NCI-H69 (cell line): ENCODE results near the gene CCDC149.
A peak's percentile ranks its signal among the peaks of the same experiment; 100 is the strongest.

Experiments
- DNase-seq: peaks from one replicate; lab custom pipeline; 2025; lab: John Stamatoyannopoulos, UW

The CCDC149 gene

DNA sequence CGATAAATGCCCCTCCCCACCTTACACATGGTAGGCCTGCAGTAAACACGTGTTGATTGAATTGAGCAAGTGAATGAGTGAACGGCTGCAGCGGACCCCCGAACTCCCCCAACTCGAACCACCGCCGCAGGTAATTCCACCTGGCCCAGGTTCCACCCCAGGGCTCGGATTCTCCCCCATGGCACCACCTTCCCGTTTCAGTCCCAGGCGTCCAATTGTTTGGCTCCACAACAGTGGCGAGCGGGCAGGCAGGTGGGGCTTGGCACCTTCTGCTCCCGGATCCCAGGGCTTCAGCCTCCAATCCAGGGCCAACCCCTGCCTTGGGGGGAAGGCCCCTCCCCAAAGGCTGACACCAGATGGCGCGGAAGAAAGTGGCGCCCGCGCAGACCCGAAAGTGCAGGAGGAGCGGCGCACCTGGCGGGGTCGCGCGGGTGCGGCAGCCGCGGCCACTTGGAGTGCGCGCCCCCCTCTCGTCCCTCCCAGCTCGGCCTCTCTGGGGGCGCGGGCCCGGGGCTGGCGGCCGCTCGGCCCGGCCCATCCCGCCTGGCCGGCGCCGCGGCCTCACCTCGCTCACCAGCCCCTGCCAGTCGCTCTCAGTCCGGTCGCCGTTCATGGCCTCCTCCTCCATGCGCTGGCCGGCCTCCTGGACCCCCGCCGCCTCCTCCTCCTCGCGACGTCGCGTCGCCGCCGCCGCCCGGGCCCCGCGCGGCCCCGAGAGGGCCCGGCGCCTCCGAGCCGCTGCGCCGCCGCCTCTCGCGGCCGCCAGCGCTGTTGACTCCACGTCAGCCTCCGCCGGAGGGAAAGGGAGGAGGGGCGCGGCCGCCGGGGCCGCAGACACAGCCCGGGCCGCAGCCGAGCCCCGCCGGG lies at the start of gene CCDC149:
Gene CCDC149, minus strand, starts transcription at position 791 of the 867 bp plus-strand sequence. Its CDS starts 178 bp downstream, at position 613.
- peak; percentile 94 for DNase-seq

DNA sequence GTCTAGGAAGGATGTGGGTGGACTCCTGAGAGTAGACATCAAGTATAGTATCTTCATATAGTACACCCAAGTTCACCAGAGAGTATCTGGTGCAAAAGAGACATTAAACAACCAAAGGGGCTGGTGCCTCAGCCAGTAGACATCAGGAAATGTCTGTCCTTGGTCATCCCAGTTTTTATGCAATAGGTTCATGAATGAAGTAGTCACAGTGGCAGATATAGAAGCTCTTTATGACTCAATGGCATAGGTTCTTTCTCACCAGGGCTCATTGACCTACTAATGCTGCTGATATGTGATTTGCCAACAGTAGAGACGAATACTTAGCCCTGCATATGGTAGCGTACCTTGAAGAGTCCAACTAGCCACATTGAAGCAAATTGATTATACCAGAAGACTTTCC lies 45.0 kb upstream of the CCDC149 start:
- no peak for DNase-seq

- no peak for DNase-seq
These were observed 43.9 kb upstream of the CCDC149 start for GRCh38 chr4:24956763-24957162.

GRCh38 chr4:24956091-24956490 lies 43.2 kb upstream of the CCDC149 start:
- DNase-seq: no peak

DNA sequence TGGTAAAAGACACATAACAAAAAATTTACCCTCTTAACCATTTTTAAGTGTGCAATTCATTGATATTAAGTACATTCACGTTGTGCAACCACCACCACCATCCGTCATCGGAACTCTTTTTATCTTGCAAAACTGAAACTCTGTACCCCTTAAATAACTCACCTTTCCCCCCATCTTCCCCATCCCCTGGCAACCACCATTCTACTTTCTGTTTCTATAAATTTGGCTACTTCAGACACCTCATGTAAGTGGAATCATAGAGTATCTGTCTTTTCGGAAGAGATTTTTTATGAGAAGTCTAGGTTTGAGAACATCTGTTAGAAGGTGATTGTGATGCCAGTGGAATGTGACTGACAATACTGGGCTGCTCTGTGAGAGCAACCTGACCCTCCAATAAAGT lies 39.8 kb upstream of the CCDC149 start:
- no peak for DNase-seq

DNA sequence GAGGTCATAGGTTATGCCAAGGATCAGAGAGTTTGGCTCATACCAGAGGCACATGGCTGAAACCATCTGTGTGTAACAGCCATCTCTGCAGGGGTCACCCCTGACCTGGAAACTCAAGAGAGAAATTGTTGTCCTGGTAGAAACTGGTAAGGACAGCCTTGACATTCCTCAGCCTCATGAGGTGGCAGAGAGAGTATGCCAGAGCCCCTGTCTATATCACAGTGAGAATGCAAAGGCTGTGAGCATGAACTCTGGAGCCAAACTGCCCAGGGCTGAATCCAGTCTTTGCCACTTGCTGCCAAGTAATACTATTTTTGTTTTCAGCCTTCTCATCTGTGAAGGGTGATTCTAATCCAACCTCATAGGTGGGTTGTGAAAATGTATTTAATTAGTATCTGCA lies 37.1 kb upstream of the CCDC149 start:
- DNase-seq: no peak

DNA sequence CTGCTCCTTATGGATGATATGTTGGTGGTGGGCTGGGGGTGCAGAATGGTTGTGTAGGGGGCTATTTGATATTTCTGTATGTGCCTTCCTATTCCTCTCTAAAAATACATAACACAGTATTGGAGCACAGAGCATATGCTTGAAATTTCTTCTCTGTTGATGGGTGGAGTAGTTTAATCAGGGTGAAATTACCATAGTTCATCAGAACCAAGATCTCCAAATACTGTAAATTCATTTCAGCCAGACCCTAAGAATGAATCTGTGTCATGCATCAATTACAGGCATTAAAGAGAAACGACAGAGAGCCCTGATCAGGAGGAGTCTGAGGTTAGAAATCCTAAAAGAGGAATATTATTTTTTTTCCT lies 25.1 kb upstream of the CCDC149 start:
- DNase-seq: no peak

DNA sequence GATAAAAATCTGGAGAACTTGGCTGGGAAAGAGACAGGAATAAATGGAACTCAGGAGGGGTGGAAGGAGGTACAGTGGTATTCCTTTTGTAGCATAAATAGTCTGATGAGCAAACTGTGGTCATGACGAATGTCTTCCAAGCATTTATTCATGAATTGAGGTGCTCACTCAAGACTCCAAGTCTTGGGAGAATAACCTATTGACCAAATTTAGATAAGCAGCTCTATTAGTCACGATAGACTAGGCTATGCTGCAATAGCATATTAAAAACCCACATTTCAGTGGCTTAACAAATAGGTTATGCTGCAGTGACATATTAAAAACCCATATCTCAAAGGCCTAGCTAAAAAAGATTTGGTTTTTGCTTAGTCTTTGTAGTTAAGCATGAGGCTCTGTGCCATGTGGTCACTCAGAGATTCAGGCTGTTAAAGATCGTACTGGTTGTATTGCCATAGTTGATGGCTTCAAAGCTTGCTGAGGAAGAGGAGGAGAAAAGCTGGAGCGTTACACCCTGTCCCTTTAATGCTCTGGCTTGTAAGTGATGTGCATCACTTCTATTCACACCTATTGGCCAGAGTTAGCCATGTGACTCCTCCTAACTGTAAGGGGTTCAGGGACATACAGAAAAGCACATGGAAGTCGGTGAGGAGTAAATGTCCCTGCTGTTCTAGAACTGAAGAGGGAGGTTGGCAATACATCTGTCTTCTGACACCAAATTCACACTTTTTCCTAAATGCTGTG lies 24.5 kb upstream of the CCDC149 start:
- DNase-seq: no peak

DNA sequence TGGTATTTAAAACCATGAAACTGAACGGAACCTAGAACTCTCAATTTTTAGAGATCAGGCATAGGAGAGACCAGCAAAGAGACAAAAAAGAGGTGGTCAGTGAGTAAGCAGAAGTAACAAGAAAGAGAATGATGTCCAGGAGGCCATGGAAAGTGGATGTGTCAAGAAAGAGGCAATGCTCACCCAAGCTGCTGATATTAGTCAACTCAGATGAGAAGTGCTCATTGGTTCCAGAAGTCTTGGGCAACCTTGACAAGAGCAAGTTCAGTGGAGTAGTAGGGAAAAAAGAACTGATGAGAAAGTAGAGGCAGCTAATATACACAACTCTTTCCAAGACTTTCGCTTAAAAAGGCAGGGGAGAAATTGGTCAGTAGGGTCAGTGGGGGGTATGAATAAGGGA lies 23.0 kb upstream of the CCDC149 start:
- DNase-seq: no peak

GRCh38 chr4:24934311-24934710 lies 21.5 kb upstream of the CCDC149 start:
- DNase-seq: no peak

DNA sequence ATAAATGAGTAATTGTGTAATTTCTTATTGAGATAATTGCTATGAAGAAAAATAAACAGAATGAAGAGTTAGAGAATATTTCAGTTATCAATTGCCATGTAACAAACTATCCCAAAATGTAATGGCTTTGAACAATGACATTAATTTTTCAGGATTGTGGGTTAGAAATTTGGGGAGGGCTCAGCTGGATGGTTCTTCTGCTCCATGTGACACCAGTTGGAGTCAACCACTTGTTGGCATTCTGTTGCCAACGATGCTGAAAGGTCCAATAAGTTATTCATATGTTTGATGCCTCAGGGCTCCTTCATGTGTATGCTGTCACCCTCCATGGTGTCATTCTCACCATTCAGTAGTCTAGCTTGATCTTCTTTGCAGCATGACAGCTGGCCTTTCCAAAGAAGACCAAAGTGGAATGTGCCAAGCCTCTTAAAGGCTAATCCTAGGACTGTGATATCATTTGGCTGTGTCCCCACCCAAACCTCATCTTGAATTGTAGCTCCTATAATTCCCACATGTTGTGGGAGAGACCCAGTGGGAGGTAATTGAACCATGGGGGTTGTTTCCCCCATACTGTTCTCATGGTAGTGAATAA lies 20.9 kb upstream of the CCDC149 start:
- peak; percentile 8 for DNase-seq

DNA sequence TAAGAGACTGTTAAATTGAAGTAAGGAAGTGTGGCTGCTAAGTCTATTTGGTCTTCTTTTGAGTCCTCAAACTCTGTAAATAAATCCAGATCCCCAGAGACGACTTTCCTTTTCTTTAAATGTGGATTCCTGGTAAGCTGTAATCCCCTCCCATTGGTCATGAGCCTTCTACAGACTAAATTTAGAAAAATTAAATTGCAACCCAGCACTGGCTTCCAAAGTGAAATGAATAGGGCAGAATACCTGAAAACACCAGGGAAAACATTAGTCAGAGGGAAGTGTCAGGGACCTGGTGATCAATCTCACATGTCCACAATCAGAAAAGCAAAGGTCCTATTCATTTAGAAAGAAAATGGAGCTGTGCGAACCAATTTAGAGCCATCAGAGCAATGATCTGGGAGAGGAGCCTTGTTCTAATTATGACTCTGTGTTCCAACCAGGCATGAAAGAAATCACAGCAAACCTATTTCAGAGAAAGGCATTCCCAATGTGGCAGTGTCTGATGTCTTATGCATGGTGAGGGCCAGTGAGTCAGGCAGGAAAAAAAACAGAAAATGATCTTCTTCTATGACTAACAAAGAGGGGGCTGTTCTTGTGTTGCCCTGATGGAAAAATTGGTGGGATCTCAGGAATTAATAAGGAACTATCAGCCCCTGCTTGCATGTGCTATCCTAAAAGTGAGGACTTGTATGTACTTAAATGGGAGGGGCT lies 19.8 kb upstream of the CCDC149 start:
- peak; percentile 92 for DNase-seq

- DNase-seq: peak; percentile 66
These were observed 17.3 kb upstream of the CCDC149 start for GRCh38 chr4:24930151-24930550.

- DNase-seq: no peak
These were observed 15.9 kb upstream of the CCDC149 start for GRCh38 chr4:24928708-24929107.

- DNase-seq: no peak
These were observed 14.2 kb upstream of the CCDC149 start for GRCh38 chr4:24927049-24927448.

DNA sequence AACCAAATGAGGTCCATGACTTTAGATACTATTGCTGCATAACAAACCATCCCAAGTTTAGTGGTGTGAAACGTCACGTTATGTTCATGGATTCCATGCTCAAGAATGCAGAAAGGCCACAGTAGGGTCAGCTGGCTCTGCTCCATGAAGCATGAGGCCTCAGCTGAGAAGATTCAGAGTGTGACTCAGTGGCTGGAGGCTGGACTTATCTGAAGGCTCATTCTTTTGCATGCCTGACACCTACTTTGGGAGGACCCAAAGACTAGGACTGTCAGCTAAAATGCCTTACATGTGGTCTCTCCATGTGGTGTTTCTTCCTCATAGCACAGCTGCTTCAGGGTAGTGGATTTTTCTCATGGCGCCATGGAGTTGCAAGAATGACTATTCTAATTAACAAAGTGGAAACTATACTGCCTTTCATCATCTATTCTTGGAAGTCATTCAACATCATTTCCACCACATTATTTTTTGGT lies 11.5 kb upstream of the CCDC149 start:
- DNase-seq: no peak

GRCh38 chr4:24923550-24923949 lies 10.7 kb upstream of the CCDC149 start:
- no peak for DNase-seq

GRCh38 chr4:24923002-24923401 lies 10.2 kb upstream of the CCDC149 start:
- DNase-seq: no peak

- DNase-seq: no peak
These were observed 9.6 kb upstream of the CCDC149 start for GRCh38 chr4:24922416-24922815.

GRCh38 chr4:24921491-24921890 lies 8.6 kb upstream of the CCDC149 start:
- no peak for DNase-seq

GRCh38 chr4:24920008-24920407 lies 7.2 kb upstream of the CCDC149 start:
- no peak for DNase-seq
